B cell (primary cell): Measurements from ENCODE around the gene EPHB1.

Experiments
- CTCF ChIP-seq: fragments of 200-600 bp; IDR thresholded peaks from one replicate; pipeline ENCODE4 v1.8.0; 2022; ENCODE audit warnings: antibody characterized with exemption, mild to moderate bottlenecking
- EZH2 ChIP-seq: IDR thresholded peaks from 2 replicates; pipeline ENCODE4 v1.6.1; 2012; ENCODE audit warnings: borderline replicate concordance, low read depth, mild to moderate bottlenecking, moderate library complexity, low read length; ENCODE audit not compliant: insufficient read depth, poor library complexity, severe bottlenecking

GRCh38 chr3:135213213-135213612, 418.2 kb downstream of the EPHB1 start:
- TF ChIP-seq CTCF, result no peak
- no peak for TF ChIP-seq EZH2
